HCT116 (cell line): ENCODE measurements around the gene SGK1. TPM values are rescaled to one million over a fixed set of nuclear protein-coding genes. Genes with fewer than 3 reads are reported as not detected.

Source experiments
- ATAC-seq: fragments of 200-7000 bp; cut with Tn5 transposase; 2 replicates; pipeline ENCODE4 v1.9.1; 2020; ENCODE audit warnings: mild to moderate bottlenecking, moderate library complexity
- BruUV-seq: library from RNA; stranded (reverse); fragments of 400-500 nt; replicated peaks from 2 replicates; lab custom pipeline; 2021; lab: Mats Ljungman, UMichigan
- CTCF ChIA-PET: fragments of 300-600 bp; sonication (Branson Sonifier 250); formaldehyde crosslinking; loops from one replicate; lab custom pipeline; 2021; ENCODE audit warnings: antibody characterized with exemption; lab: Charles Lee
- POLR2A ChIA-PET: fragments of 300-600, 350-600 bp; sonication (Branson Sonifier 250); formaldehyde crosslinking; loops from one replicate; lab custom pipeline; 2021; ENCODE audit warnings: antibody characterized with exemption; lab: Charles Lee
- RAD21 ChIA-PET, 2 experiments: fragments of 300-600 bp; sonication (Branson Sonifier 250); formaldehyde crosslinking; loops; one replicate each; lab custom pipeline; 2023; ENCODE audit warnings: low total read pairs in 2 of 2; ENCODE audit not compliant: uncharacterized antibody in 2 of 2, unreplicated experiment in 2 of 2, low non-redundant PET in 1 of 2; lab: Charles Lee
- DNase-seq: peaks from one replicate; pipeline ENCODE4 v3.0.0-alpha.2; 2010; ENCODE audit warnings: low read depth, low spot score
- H2AFZ ChIP-seq: fragments of 200-600 bp; shearing (Covaris generic), sonication (generic); 2 replicates; pipeline ENCODE4 v1.6.1; 2017; ENCODE audit warnings: low read depth, mixed run types, mixed read lengths, antibody characterized with exemption, low read length; ENCODE audit not compliant: poor library complexity, severe bottlenecking
- H3K27ac ChIP-seq: 2 replicates; pipeline ENCODE4 v1.5.1; 2012; ENCODE audit warnings: low read depth, low read length
- H3K27me3 ChIP-seq: fragments of 200-600 bp; sonication (generic); 2 replicates; pipeline ENCODE4 v1.6.1; 2016; ENCODE audit warnings: mixed run types, low read length, mixed read lengths; ENCODE audit not compliant: insufficient read depth
- H3K36me3 ChIP-seq, 2 experiments: fragments of 200-500 bp in 1 of 2; fragments of 200-600 bp in 1 of 2; sonication (Bioruptor generic) in 1 of 2; sonication (generic) in 1 of 2; 2 replicates each; pipeline versions ENCODE4 v1.5.1 to v1.6.1; 2014 to 2016; ENCODE audit warnings: low read length in 2 of 2, inconsistent platforms in 1 of 2, mixed read lengths in 1 of 2, mixed run types in 1 of 2; ENCODE audit not compliant: insufficient read depth in 2 of 2, control insufficient read depth in 1 of 2
- H3K4me1 ChIP-seq, 2 experiments: fragments of 200-600 bp in 1 of 2; sonication (generic) in 1 of 2; 2 replicates each; pipeline versions ENCODE4 v1.5.1 to v1.6.1; 2012 to 2017; ENCODE audit warnings: low read length in 2 of 2, inconsistent platforms in 1 of 2, mild to moderate bottlenecking in 1 of 2, mixed read lengths in 1 of 2, mixed run types in 1 of 2, moderate library complexity in 1 of 2; ENCODE audit not compliant: insufficient read depth in 2 of 2, control insufficient read depth in 1 of 2
- H3K4me2 ChIP-seq: fragments of 200-600 bp; sonication (generic); 2 replicates; pipeline ENCODE4 v1.6.1; 2017; ENCODE audit warnings: mixed run types, low read length, mixed read lengths
- H3K4me3 ChIP-seq, 2 experiments: fragments of 200-600 bp in 1 of 2; sonication (generic) in 1 of 2; replicated peaks in 1 of 2; 2 replicates each; pipeline ENCODE4 v1.5.1; 2011 to 2016; ENCODE audit warnings: low read length in 2 of 2, control low read depth in 1 of 2, low read depth in 1 of 2, mild to moderate bottlenecking in 1 of 2, mixed read lengths in 1 of 2, mixed run types in 1 of 2
- H3K79me2 ChIP-seq: fragments of 200-600 bp; sonication (generic); 2 replicates; pipeline ENCODE4 v1.6.1; 2017; ENCODE audit warnings: mild to moderate bottlenecking, mixed run types, low read length, moderate library complexity, mixed read lengths; ENCODE audit not compliant: insufficient read depth
- H3K9ac ChIP-seq: fragments of 200-600 bp; sonication (generic); 2 replicates; pipeline ENCODE4 v1.6.1; 2016; ENCODE audit warnings: low read length, mixed read lengths
- H3K9me2 ChIP-seq: fragments of 200-600 bp; sonication (generic), shearing (Covaris generic); 2 replicates; pipeline ENCODE4 v1.6.1; 2017; ENCODE audit warnings: mixed run types, mild to moderate bottlenecking, moderate library complexity; ENCODE audit not compliant: insufficient read depth
- H3K9me3 ChIP-seq, 2 experiments: fragments of 200-500 bp in 1 of 2; fragments of 200-600 bp in 1 of 2; sonication (Bioruptor generic) in 1 of 2; sonication (generic) in 1 of 2; 2 replicates each; pipeline ENCODE4 v1.6.1; 2014 to 2017; ENCODE audit warnings: low read length in 2 of 2, mixed read lengths in 2 of 2, inconsistent platforms in 1 of 2, low read depth in 1 of 2, mild to moderate bottlenecking in 1 of 2, mixed run types in 1 of 2, moderate library complexity in 1 of 2; ENCODE audit not compliant: control insufficient read depth in 1 of 2, insufficient read depth in 1 of 2
- H4K20me1 ChIP-seq: fragments of 200-600 bp; sonication (generic), shearing (Covaris generic); 2 replicates; pipeline ENCODE4 v1.6.1; 2017; ENCODE audit warnings: mixed run types, mild to moderate bottlenecking, moderate library complexity; ENCODE audit not compliant: insufficient read depth
- CEBPB ChIP-seq: IDR thresholded peaks from 2 replicates; pipeline ENCODE4 v1.6.1; 2012; ENCODE audit warnings: low read depth
- EZH2 ChIP-seq: fragments of 200-600 bp; sonication (generic); IDR thresholded peaks from 2 replicates; pipeline ENCODE4 v1.6.1; 2017; ENCODE audit warnings: antibody characterized with exemption, mixed run types
- EZH2phosphoT487 ChIP-seq: fragments of 200-600 bp; IDR thresholded peaks from 2 replicates; pipeline ENCODE4 v1.6.1; 2018; ENCODE audit warnings: antibody characterized with exemption, borderline replicate concordance
- POLR2AphosphoS5 ChIP-seq: IDR thresholded peaks from 2 replicates; pipeline ENCODE4 v1.6.1; 2011; ENCODE audit warnings: mild to moderate bottlenecking, low read depth, low read length, moderate library complexity
- RAD21 ChIP-seq: IDR thresholded peaks from 2 replicates; pipeline ENCODE4 v1.6.1; 2012; ENCODE audit warnings: low read depth, mild to moderate bottlenecking
- SIN3A ChIP-seq: IDR thresholded peaks from 2 replicates; pipeline ENCODE4 v1.6.1; 2012; ENCODE audit warnings: low read depth
- SP1 ChIP-seq: IDR thresholded peaks from 2 replicates; pipeline ENCODE4 v1.6.1; 2012; ENCODE audit warnings: low read depth
- ZNF274 ChIP-seq: fragments of 200-500 bp; sonication (Bioruptor generic); IDR thresholded peaks from 2 replicates; pipeline ENCODE4 v1.6.1; 2014; ENCODE audit warnings: mild to moderate bottlenecking, low read depth, low read length, inconsistent platforms
- intact Hi-C: fragments of 100-400 bp; cut with micrococcal nuclease; formaldehyde crosslinking; loops from 2 replicates; pipeline ENCODE4 v1.10.0; 2022
- total RNA-seq: library from RNA; stranded (reverse); gene quantifications from one replicate; pipeline ENCODE4 v1.2.1, GENCODE V29; 2021; ENCODE audit not compliant: unreplicated experiment
- TF ChIP-seq, protein P1 (sequence below): IDR thresholded peaks from 2 replicates; pipeline ENCODE4 v1.6.1; 2012
- TF ChIP-seq, protein P2 (sequence below): IDR thresholded peaks from 2 replicates; pipeline ENCODE4 v1.6.1; 2012; ENCODE audit warnings: low read depth
- TF ChIP-seq, protein P3 (sequence below), 3 experiments: fragments of 200-600 bp in 1 of 3; sonication (generic) in 1 of 3; IDR thresholded peaks in 2 of 3; conservative IDR thresholded peaks in 1 of 3; 2 replicates each; pipeline ENCODE4 v1.5.1; 2012 to 2017; ENCODE audit warnings: low read depth in 2 of 3, low read length in 2 of 3, antibody characterized with exemption in 1 of 3, borderline replicate concordance in 1 of 3, control low read depth in 1 of 3, mild to moderate bottlenecking in 1 of 3, mixed read lengths in 1 of 3, mixed run types in 1 of 3, moderate library complexity in 1 of 3; ENCODE audit not compliant: insufficient read depth in 1 of 3

Gene SGK1
- total RNA-seq, 1 experiment from 2014 or later: 4.5 TPM

DNA sequence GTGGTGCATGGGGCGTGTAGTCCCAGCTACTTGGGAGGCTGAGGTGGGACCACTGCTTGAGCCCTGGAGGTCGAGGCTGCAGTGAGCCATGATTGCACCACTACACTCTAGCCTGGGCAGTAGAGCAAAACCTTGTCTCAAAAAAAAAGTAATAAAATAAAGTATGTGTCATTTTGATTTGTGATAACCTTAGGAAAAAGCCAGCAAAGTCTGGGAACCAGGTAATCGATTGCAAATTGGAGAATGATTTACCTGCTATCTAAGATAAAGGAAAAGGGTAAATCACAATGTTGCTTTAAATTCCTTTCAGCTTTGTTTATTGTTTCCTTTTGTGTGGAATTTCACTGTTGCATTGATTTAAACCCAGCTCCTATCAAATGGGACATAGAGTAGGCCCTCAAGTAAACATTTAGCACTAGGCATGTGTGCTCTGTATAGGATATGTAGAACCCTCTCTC lies 59.0 kb downstream of the SGK1 start:
- H3K9ac ChIP-seq: no peak overlapping the region
- ChIA-PET CTCF (no interaction called here), POLR2A (no interaction called here), RAD21 (no interaction called here)
- no peaks in the 10 kb centered on the region for H4K20me1 ChIP-seq
- no peaks in the 10 kb centered on the region for H3K9me2 ChIP-seq
- intact Hi-C loops: no loop called here
- no peak overlapping the region for H2AFZ ChIP-seq
- H3K27ac ChIP-seq: no peak overlapping the region
- TF ChIP-seq, protein P1, sequence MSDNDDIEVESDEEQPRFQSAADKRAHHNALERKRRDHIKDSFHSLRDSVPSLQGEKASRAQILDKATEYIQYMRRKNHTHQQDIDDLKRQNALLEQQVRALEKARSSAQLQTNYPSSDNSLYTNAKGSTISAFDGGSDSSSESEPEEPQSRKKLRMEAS: no peak
- TF ChIP-seq POLR2AphosphoS5 (no peak), EZH2 (no peak), ZNF274 (no peak), CEBPB (no peak), SIN3A (no peak), EZH2phosphoT487 (no peak), SP1 (no peak), RAD21 (no peak)
- TF ChIP-seq, protein P2, sequence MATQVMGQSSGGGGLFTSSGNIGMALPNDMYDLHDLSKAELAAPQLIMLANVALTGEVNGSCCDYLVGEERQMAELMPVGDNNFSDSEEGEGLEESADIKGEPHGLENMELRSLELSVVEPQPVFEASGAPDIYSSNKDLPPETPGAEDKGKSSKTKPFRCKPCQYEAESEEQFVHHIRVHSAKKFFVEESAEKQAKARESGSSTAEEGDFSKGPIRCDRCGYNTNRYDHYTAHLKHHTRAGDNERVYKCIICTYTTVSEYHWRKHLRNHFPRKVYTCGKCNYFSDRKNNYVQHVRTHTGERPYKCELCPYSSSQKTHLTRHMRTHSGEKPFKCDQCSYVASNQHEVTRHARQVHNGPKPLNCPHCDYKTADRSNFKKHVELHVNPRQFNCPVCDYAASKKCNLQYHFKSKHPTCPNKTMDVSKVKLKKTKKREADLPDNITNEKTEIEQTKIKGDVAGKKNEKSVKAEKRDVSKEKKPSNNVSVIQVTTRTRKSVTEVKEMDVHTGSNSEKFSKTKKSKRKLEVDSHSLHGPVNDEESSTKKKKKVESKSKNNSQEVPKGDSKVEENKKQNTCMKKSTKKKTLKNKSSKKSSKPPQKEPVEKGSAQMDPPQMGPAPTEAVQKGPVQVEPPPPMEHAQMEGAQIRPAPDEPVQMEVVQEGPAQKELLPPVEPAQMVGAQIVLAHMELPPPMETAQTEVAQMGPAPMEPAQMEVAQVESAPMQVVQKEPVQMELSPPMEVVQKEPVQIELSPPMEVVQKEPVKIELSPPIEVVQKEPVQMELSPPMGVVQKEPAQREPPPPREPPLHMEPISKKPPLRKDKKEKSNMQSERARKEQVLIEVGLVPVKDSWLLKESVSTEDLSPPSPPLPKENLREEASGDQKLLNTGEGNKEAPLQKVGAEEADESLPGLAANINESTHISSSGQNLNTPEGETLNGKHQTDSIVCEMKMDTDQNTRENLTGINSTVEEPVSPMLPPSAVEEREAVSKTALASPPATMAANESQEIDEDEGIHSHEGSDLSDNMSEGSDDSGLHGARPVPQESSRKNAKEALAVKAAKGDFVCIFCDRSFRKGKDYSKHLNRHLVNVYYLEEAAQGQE: no peak
- TF ChIP-seq, protein P3, sequence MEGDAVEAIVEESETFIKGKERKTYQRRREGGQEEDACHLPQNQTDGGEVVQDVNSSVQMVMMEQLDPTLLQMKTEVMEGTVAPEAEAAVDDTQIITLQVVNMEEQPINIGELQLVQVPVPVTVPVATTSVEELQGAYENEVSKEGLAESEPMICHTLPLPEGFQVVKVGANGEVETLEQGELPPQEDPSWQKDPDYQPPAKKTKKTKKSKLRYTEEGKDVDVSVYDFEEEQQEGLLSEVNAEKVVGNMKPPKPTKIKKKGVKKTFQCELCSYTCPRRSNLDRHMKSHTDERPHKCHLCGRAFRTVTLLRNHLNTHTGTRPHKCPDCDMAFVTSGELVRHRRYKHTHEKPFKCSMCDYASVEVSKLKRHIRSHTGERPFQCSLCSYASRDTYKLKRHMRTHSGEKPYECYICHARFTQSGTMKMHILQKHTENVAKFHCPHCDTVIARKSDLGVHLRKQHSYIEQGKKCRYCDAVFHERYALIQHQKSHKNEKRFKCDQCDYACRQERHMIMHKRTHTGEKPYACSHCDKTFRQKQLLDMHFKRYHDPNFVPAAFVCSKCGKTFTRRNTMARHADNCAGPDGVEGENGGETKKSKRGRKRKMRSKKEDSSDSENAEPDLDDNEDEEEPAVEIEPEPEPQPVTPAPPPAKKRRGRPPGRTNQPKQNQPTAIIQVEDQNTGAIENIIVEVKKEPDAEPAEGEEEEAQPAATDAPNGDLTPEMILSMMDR (IDR thresholded peaks at IDR 0.05 in 2 of 3, conservative IDR thresholded peaks at IDR 0.05 in 1 of 3; ENCODE audit: borderline replicate concordance in 1 of 3, insufficient read depth in 1 of 3, low read depth in 2 of 3, low read length in 2 of 3): no peak
- no peaks in the 10 kb centered on the region for H3K79me2 ChIP-seq
- H3K9me3 ChIP-seq: no peaks in the 10 kb centered on the region
- no peaks in the 10 kb centered on the region for H3K4me1 ChIP-seq
- DNase-seq (no peak), ATAC-seq (no peak)
- no peak overlapping the region for H3K4me3 ChIP-seq
- H3K27me3 ChIP-seq: no peaks in the 10 kb centered on the region
- BruUV-seq: no TSS peak
- H3K4me2 ChIP-seq: no peak overlapping the region
- H3K36me3 ChIP-seq: no peaks in the 10 kb centered on the region
